Measurements from ENCODE around the gene NRF1. TPM values are rescaled to one million over a fixed set of nuclear protein-coding genes. Genes with fewer than 3 reads are reported as not detected.

Gene NRF1
- total RNA-seq, 1 experiment from 2014 or later, result 6.7 TPM

- in situ Hi-C loops (cut with HindIII; ENCODE audit: low pct_unique_long_range_greater_than_20kb, low sequenced_read_pairs), result no loop called here
- DNase-seq (ENCODE audit: low read depth, low spot score), result no peak
These were observed 158.6 kb downstream of the NRF1 start for GRCh38 chr7:129769866-129770808.

- no peak for DNase-seq (ENCODE audit: low read depth, low spot score)
- in situ Hi-C loops (cut with HindIII; ENCODE audit: low pct_unique_long_range_greater_than_20kb, low sequenced_read_pairs), result no loop called here
These were observed 159.8 kb downstream of the NRF1 start for GRCh38 chr7:129771201-129771927.

- no peak for DNase-seq (ENCODE audit: low read depth, low spot score)
These were observed 160.5 kb downstream of the NRF1 start for GRCh38 chr7:129771928-129772479.

GRCh38 chr7:129772646-129773280 is 161.2 kb downstream of the NRF1 start:
- no peak for DNase-seq (ENCODE audit: low read depth, low spot score)
- in situ Hi-C loops (cut with HindIII; ENCODE audit: low pct_unique_long_range_greater_than_20kb, low sequenced_read_pairs), result no loop called here

More at GRCh38 chr7:129771928-129772479, 160.5 kb downstream of the NRF1 start:
- in situ Hi-C loops (cut with HindIII; ENCODE audit: low pct_unique_long_range_greater_than_20kb, low sequenced_read_pairs), result no loop called here

GRCh38 chr7:129773328-129773731 is 161.8 kb downstream of the NRF1 start:
- in situ Hi-C loops (cut with HindIII; ENCODE audit: low pct_unique_long_range_greater_than_20kb, low sequenced_read_pairs), result no loop called here
- DNase-seq (ENCODE audit: low read depth, low spot score), result no peak

GRCh38 chr7:129773871-129774270 is 162.4 kb downstream of the NRF1 start:
- DNase-seq (ENCODE audit: low read depth, low spot score), result no peak
- in situ Hi-C loops (cut with HindIII; ENCODE audit: low pct_unique_long_range_greater_than_20kb, low sequenced_read_pairs), result no loop called here

GRCh38 chr7:129774359-129774758 is 162.8 kb downstream of the NRF1 start:
- in situ Hi-C loops (cut with HindIII; ENCODE audit: low pct_unique_long_range_greater_than_20kb, low sequenced_read_pairs), result no loop called here
- no peak for DNase-seq (ENCODE audit: low read depth, low spot score)

GRCh38 chr7:129774871-129775694 is 163.6 kb downstream of the NRF1 start:
- in situ Hi-C loops (cut with HindIII; ENCODE audit: low pct_unique_long_range_greater_than_20kb, low sequenced_read_pairs), result no loop called here
- DNase-seq (ENCODE audit: low read depth, low spot score), result no peak

GRCh38 chr7:129775695-129776361 is 164.3 kb downstream of the NRF1 start:
- in situ Hi-C loops (cut with HindIII; ENCODE audit: low pct_unique_long_range_greater_than_20kb, low sequenced_read_pairs), result no loop called here
- DNase-seq (ENCODE audit: low read depth, low spot score), result no peak

- in situ Hi-C loops (cut with HindIII; ENCODE audit: low pct_unique_long_range_greater_than_20kb, low sequenced_read_pairs), result no loop called here
- DNase-seq (ENCODE audit: low read depth, low spot score), result no peak
These were observed 164.8 kb downstream of the NRF1 start for GRCh38 chr7:129776362-129776722.

- no peak for DNase-seq (ENCODE audit: low read depth, low spot score)
- in situ Hi-C loops (cut with HindIII; ENCODE audit: low pct_unique_long_range_greater_than_20kb, low sequenced_read_pairs), result no loop called here
These were observed 165.8 kb downstream of the NRF1 start for GRCh38 chr7:129777195-129777844.

GRCh38 chr7:129777993-129778769 is 166.7 kb downstream of the NRF1 start:
- in situ Hi-C loops (cut with HindIII; ENCODE audit: low pct_unique_long_range_greater_than_20kb, low sequenced_read_pairs), result no loop called here
- DNase-seq (ENCODE audit: low read depth, low spot score), result no peak

GRCh38 chr7:129778770-129779601 is 167.5 kb downstream of the NRF1 start:
- no peak for DNase-seq (ENCODE audit: low read depth, low spot score)
- in situ Hi-C loops (cut with HindIII; ENCODE audit: low pct_unique_long_range_greater_than_20kb, low sequenced_read_pairs), result no loop called here

- no peak for DNase-seq (ENCODE audit: low read depth, low spot score)
- in situ Hi-C loops (cut with HindIII; ENCODE audit: low pct_unique_long_range_greater_than_20kb, low sequenced_read_pairs), result no loop called here
These were observed 168.2 kb downstream of the NRF1 start for GRCh38 chr7:129779602-129780256.

All from SK-MEL-5 (cell line).